Measurements from ENCODE around the gene DHPS.

DNA sequence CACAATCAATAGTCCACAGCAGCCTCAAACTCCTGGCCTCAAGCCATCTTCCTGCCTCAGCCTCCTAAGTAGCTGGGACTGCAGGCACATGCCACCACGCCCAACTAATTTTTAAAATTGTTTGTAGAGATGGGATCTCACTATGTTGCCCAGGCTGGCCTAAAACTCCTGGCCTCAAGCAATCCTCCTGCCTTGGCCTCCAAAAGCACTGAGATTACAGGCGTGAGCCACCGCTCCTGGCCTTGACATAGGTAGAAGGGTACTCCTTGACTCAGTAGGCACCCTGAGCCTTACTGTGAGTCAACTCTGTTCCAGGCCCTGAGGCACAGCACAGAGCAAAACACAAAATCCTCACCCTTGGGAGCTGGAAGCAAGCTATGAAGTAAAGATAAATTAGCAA, 34.2 kb upstream of the DHPS start:
- TF ChIP-seq, protein P1, sequence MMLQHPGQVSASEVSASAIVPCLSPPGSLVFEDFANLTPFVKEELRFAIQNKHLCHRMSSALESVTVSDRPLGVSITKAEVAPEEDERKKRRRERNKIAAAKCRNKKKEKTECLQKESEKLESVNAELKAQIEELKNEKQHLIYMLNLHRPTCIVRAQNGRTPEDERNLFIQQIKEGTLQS (CRISPR knock-in tag; IDR thresholded peaks at IDR 0.05): no peak
- no peak for TF ChIP-seq ZNF629 (CRISPR knock-in tag; conservative IDR thresholded peaks at IDR 0.05)
- TF ChIP-seq ATF7 (IDR thresholded peaks at IDR 0.05): no peak
- TF ChIP-seq ATF7 (CRISPR knock-in tag; IDR thresholded peaks at IDR 0.05): no peak
